HUES64 (cell line): ENCODE data around the gene TM9SF4.

Source experiments
- H3K27ac ChIP-seq: 2 replicates; pipeline ENCODE4 v1.7.0; 2013; ENCODE audit warnings: low read depth, low read length, inconsistent platforms
- H3K27me3 ChIP-seq: 2 replicates; pipeline ENCODE4 v1.6.1; 2013; ENCODE audit warnings: mild to moderate bottlenecking, low read length; ENCODE audit not compliant: insufficient read depth
- H3K36me3 ChIP-seq: 2 replicates; pipeline ENCODE4 v1.6.1; 2013; ENCODE audit warnings: mild to moderate bottlenecking, low read length; ENCODE audit not compliant: insufficient read depth
- H3K4me1 ChIP-seq: 2 replicates; pipeline ENCODE4 v1.6.1; 2013; ENCODE audit warnings: mild to moderate bottlenecking, low read length, moderate library complexity; ENCODE audit not compliant: insufficient read depth
- H3K4me3 ChIP-seq: 2 replicates; pipeline ENCODE4 v1.5.1; 2013; ENCODE audit warnings: mild to moderate bottlenecking, low read length, moderate library complexity
- H3K9ac ChIP-seq: 2 replicates; pipeline ENCODE4 v1.6.1; 2013; ENCODE audit warnings: mild to moderate bottlenecking, low read depth, low read length
- H3K9me3 ChIP-seq: 2 replicates; pipeline ENCODE4 v1.6.1; 2013; ENCODE audit warnings: low read depth, low read length; ENCODE audit not compliant: insufficient read depth
- WGBS: fragments of 150-250, 120-280 bp; methylation state at CpG from one replicate; pipeline ENCODE4 v1.1.7; 2013; ENCODE audit warnings: missing lambda C conversion rate; 5-methylcytosine and 5-hydroxymethylcytosine counted together

TM9SF4 gene

GRCh38 chr20:32209850-32210605 is 100.5 kb downstream of the TM9SF4 start:
- no peaks in the 10 kb centered on the region for H3K27me3 ChIP-seq
- H3K4me1 ChIP-seq, result peaks cover 16% of the 10 kb centered on the region
- H3K36me3 ChIP-seq, result peaks cover 38% of the 10 kb centered on the region
- WGBS, result 91% methylated on average over 9 of the region's 9 CpGs
- H3K27ac ChIP-seq, result no peak overlapping the region
- no peak overlapping the region for H3K9ac ChIP-seq
- H3K4me3 ChIP-seq, result no peak overlapping the region
- H3K9me3 ChIP-seq, result no peaks in the 10 kb centered on the region

- peaks cover 69% of the 10 kb centered on the region for H3K36me3 ChIP-seq
- H3K9ac ChIP-seq, result no peak overlapping the region
- no peaks in the 10 kb centered on the region for H3K27me3 ChIP-seq
- no peak overlapping the region for H3K4me3 ChIP-seq
- H3K27ac ChIP-seq, result no peak overlapping the region
- no peaks in the 10 kb centered on the region for H3K9me3 ChIP-seq
- no peaks in the 10 kb centered on the region for H3K4me1 ChIP-seq
- 100% methylated on average over 1 of the region's 1 CpG for WGBS
Measured at GRCh38 chr20:32213870-32214269, 104.4 kb downstream of the TM9SF4 start.

- Histone ChIP-seq H3K9ac (no peak overlapping the region), H3K27ac (no peak overlapping the region), H3K4me1 (no peaks in the 10 kb centered on the region), H3K36me3 (peaks cover 74% of the 10 kb centered on the region), H3K4me3 (no peak overlapping the region), H3K27me3 (no peaks in the 10 kb centered on the region), H3K9me3 (no peaks in the 10 kb centered on the region)
- 94% methylated on average over 8 of the region's 8 CpGs for WGBS
Measured at GRCh38 chr20:32215147-32215546, 105.6 kb downstream of the TM9SF4 start.

GRCh38 chr20:32215729-32216128 is 106.2 kb downstream of the TM9SF4 start:
- no peak overlapping the region for H3K9ac ChIP-seq
- H3K4me1 ChIP-seq, result no peaks in the 10 kb centered on the region
- peaks cover 72% of the 10 kb centered on the region for H3K36me3 ChIP-seq
- no peak overlapping the region for H3K27ac ChIP-seq
- H3K27me3 ChIP-seq, result no peaks in the 10 kb centered on the region
- 100% methylated on average over 3 of the region's 3 CpGs for WGBS
- H3K9me3 ChIP-seq, result no peaks in the 10 kb centered on the region
- H3K4me3 ChIP-seq, result no peak overlapping the region

- Histone ChIP-seq H3K27ac (no peak overlapping the region), H3K9me3 (no peaks in the 10 kb centered on the region), H3K9ac (no peak overlapping the region), H3K27me3 (no peaks in the 10 kb centered on the region), H3K4me3 (no peak overlapping the region), H3K36me3 (peaks cover 72% of the 10 kb centered on the region), H3K4me1 (no peaks in the 10 kb centered on the region)
- 96% methylated on average over 13 of the region's 13 CpGs for WGBS
Measured at GRCh38 chr20:32216179-32217142, 106.9 kb downstream of the TM9SF4 start.
